SK-N-SH (cell line): ENCODE measurements around the gene SPTLC2. TPM values are rescaled to one million over a fixed set of nuclear protein-coding genes. Genes with fewer than 3 reads are reported as not detected.

Experiments
- CTCF ChIA-PET: fragments of 300-600, 350-600 bp; formaldehyde crosslinking; extraction: SDS; loops from one replicate; lab custom pipeline; 2021; lab: Yijun Ruan, JAX
- POLR2A ChIA-PET: fragments of 350-600 bp; sonication (Branson Sonifier 250); formaldehyde crosslinking; extraction: SDS; loops from one replicate; lab custom pipeline; 2020; ENCODE audit warnings: antibody characterized with exemption, inconsistent platforms; lab: Yijun Ruan, JAX
- DNase-seq: peaks from one replicate; pipeline ENCODE4 v3.0.0; 2012
- H2AFZ ChIP-seq: fragments of 200-600 bp; sonication (generic); 2 replicates; pipeline ENCODE4 v1.8.1; 2016; ENCODE audit warnings: antibody characterized with exemption, mild to moderate bottlenecking, low read depth
- H3F3A ChIP-seq: fragments of 200-600 bp; sonication (generic); replicated peaks from 2 replicates; pipeline ENCODE3; 2016; ENCODE audit warnings: antibody characterized with exemption, mild to moderate bottlenecking; ENCODE audit not compliant: insufficient read depth
- H3K27ac ChIP-seq, 2 experiments: fragments of 200-500 bp in 1 of 2; fragments of 200-600 bp in 1 of 2; sonication (Bioruptor generic) in 1 of 2; sonication (generic), shearing (Covaris generic) in 1 of 2; 2 replicates each; pipeline versions ENCODE4 v1.5.1 to v1.6.1; 2014 to 2016; ENCODE audit warnings: low read depth in 2 of 2, inconsistent platforms in 1 of 2, low read length in 1 of 2, mild to moderate bottlenecking in 1 of 2, mixed read lengths in 1 of 2
- H3K27me3 ChIP-seq: fragments of 200-600 bp; sonication (generic), shearing (Covaris generic); 2 replicates; pipeline ENCODE4 v1.6.1; 2016; ENCODE audit warnings: mixed run types; ENCODE audit not compliant: insufficient read depth
- H3K36me3 ChIP-seq, 2 experiments: fragments of 200-500 bp in 1 of 2; fragments of 200-600 bp in 1 of 2; sonication (Bioruptor generic) in 1 of 2; sonication (generic) in 1 of 2; replicated peaks in 1 of 2; 2 replicates each; pipeline versions ENCODE3 to v1.5.1; 2014 to 2016; ENCODE audit warnings: low read length in 1 of 2, mild to moderate bottlenecking in 1 of 2; ENCODE audit not compliant: insufficient read depth in 2 of 2, control insufficient read depth in 1 of 2
- H3K4me1 ChIP-seq, 2 experiments: fragments of 200-500 bp in 1 of 2; fragments of 200-600 bp in 1 of 2; sonication (Bioruptor generic) in 1 of 2; sonication (generic), shearing (Covaris generic) in 1 of 2; 2 replicates each; pipeline versions ENCODE4 v1.5.1 to v1.6.1; 2014 to 2016; ENCODE audit warnings: low read depth in 1 of 2, low read length in 1 of 2, mixed run types in 1 of 2; ENCODE audit not compliant: insufficient read depth in 2 of 2, control insufficient read depth in 1 of 2
- H3K4me2 ChIP-seq: fragments of 200-600 bp; sonication (generic), shearing (Covaris generic); 2 replicates; pipeline ENCODE4 v1.6.1; 2017; ENCODE audit warnings: mixed run types
- H3K4me3 ChIP-seq, 2 experiments: fragments of 200-500 bp in 1 of 2; fragments of 200-600 bp in 1 of 2; sonication (Bioruptor generic) in 1 of 2; sonication (generic), shearing (Covaris generic) in 1 of 2; 2 replicates each; pipeline versions ENCODE4 v1.5.1 to v1.8.1; 2014 to 2016; ENCODE audit warnings: low read depth in 2 of 2, inconsistent platforms in 1 of 2, low read length in 1 of 2, mild to moderate bottlenecking in 1 of 2, mixed read lengths in 1 of 2, moderate library complexity in 1 of 2
- H3K79me2 ChIP-seq: fragments of 200-600 bp; sonication (generic); 2 replicates; pipeline ENCODE4 v1.8.1; 2017; ENCODE audit warnings: mild to moderate bottlenecking; ENCODE audit not compliant: insufficient read depth
- H3K9ac ChIP-seq: fragments of 200-600 bp; sonication (generic); 2 replicates; pipeline ENCODE4 v1.6.1; 2017; ENCODE audit warnings: mixed run types
- H3K9me2 ChIP-seq: fragments of 200-600 bp; sonication (generic); 2 replicates; pipeline ENCODE4 v1.6.1; 2017; ENCODE audit warnings: mixed run types
- H3K9me3 ChIP-seq: fragments of 200-600 bp; sonication (generic); 2 replicates; pipeline ENCODE4 v1.6.1; 2017; ENCODE audit warnings: mixed run types, mild to moderate bottlenecking, moderate library complexity
- H4K20me1 ChIP-seq: fragments of 200-600 bp; sonication (generic); 2 replicates; pipeline ENCODE4 v1.6.1; 2017; ENCODE audit warnings: mild to moderate bottlenecking, mixed run types; ENCODE audit not compliant: insufficient read depth
- ELF1 ChIP-seq: IDR thresholded peaks from 2 replicates; pipeline ENCODE4 v1.4.0; 2012
- FOSL2 ChIP-seq: IDR thresholded peaks from 2 replicates; pipeline ENCODE4 v1.4.0; 2012; ENCODE audit warnings: low read depth, mild to moderate bottlenecking, moderate library complexity, borderline replicate concordance
- FOXM1 ChIP-seq: IDR thresholded peaks from 2 replicates; pipeline ENCODE4 v1.4.0; 2012; ENCODE audit warnings: low read depth, mild to moderate bottlenecking
- GABPA ChIP-seq: IDR thresholded peaks from 2 replicates; pipeline ENCODE4 v1.4.0; 2012; ENCODE audit warnings: low read depth, mild to moderate bottlenecking
- GATA2 ChIP-seq: sonication (generic); formaldehyde crosslinking; IDR thresholded peaks from 2 replicates; pipeline ENCODE4 v1.5.0; 2020; ENCODE audit warnings: mild to moderate bottlenecking, missing genetic modification reagents
- JUND ChIP-seq: IDR thresholded peaks from 2 replicates; pipeline ENCODE4 v1.4.0; 2012
- MAX ChIP-seq: IDR thresholded peaks from 2 replicates; pipeline ENCODE4 v1.4.0; 2012; ENCODE audit warnings: low read depth
- MEF2A ChIP-seq: IDR thresholded peaks from 2 replicates; pipeline ENCODE4 v1.4.0; 2012; ENCODE audit warnings: low read depth, borderline replicate concordance
- MXI1 ChIP-seq: IDR thresholded peaks from 2 replicates; pipeline ENCODE4 v1.6.1; 2012; ENCODE audit warnings: mild to moderate bottlenecking, low read depth, low read length, improper control_type of control experiment
- NFIC ChIP-seq: IDR thresholded peaks from 2 replicates; pipeline ENCODE4 v1.4.0; 2012; ENCODE audit warnings: borderline replicate concordance
- NRF1 ChIP-seq: IDR thresholded peaks from 2 replicates; pipeline ENCODE4 v1.6.1; 2012; ENCODE audit warnings: low read depth, mild to moderate bottlenecking, low read length
- PBX3 ChIP-seq: IDR thresholded peaks from 2 replicates; pipeline ENCODE4; 2012
- POLR2AphosphoS5 ChIP-seq: IDR thresholded peaks from 2 replicates; pipeline ENCODE4 v1.6.1; 2012; ENCODE audit warnings: low read depth, low read length
- RAD21 ChIP-seq: IDR thresholded peaks from 2 replicates; pipeline ENCODE4 v1.6.1; 2012; ENCODE audit warnings: mild to moderate bottlenecking, low read length
- RCOR1 ChIP-seq: fragments of 150-350 bp; IDR thresholded peaks from 2 replicates; pipeline ENCODE4 v1.6.1; 2017; ENCODE audit warnings: antibody characterized with exemption, low read length
- RXRA ChIP-seq: IDR thresholded peaks from 2 replicates; pipeline ENCODE4 v1.4.0; 2012; ENCODE audit warnings: low read depth, mild to moderate bottlenecking, borderline replicate concordance
- SIN3A ChIP-seq: IDR thresholded peaks from 2 replicates; pipeline ENCODE4 v1.6.1; 2012; ENCODE audit warnings: low read depth, mild to moderate bottlenecking, low read length, moderate library complexity, borderline replicate concordance
- SMC3 ChIP-seq: IDR thresholded peaks from 2 replicates; pipeline ENCODE4 v1.6.1; 2012; ENCODE audit warnings: low read depth, low read length, improper control_type of control experiment
- TAF1 ChIP-seq: IDR thresholded peaks from 2 replicates; pipeline ENCODE4 v1.6.1; 2012; ENCODE audit warnings: low read depth, mild to moderate bottlenecking, low read length, moderate library complexity, borderline replicate concordance
- TEAD4 ChIP-seq: IDR thresholded peaks from 2 replicates; pipeline ENCODE4 v1.4.0; 2012; ENCODE audit warnings: mild to moderate bottlenecking, borderline replicate concordance; ENCODE audit not compliant: insufficient read depth
- USF1 ChIP-seq: IDR thresholded peaks from 2 replicates; pipeline ENCODE4 v1.4.0; 2012; ENCODE audit warnings: low read depth, borderline replicate concordance
- USF2 ChIP-seq: fragments of 150-350 bp; IDR thresholded peaks from 2 replicates; pipeline ENCODE4 v1.6.1; 2017; ENCODE audit warnings: antibody characterized with exemption, low read length, low read depth, borderline replicate concordance
- ZBTB33 ChIP-seq: IDR thresholded peaks from 2 replicates; pipeline ENCODE4 v1.4.0; 2012; ENCODE audit warnings: low read depth, borderline replicate concordance
- WGBS: methylation state at CpG from one replicate; pipeline ENCODE4 v1.1.6; 2017; ENCODE audit warnings: low lambda C conversion rate; 5-methylcytosine and 5-hydroxymethylcytosine counted together
- polyA plus RNA-seq, 3 experiments: library from polyadenylated mRNA; depleted of rRNA; stranded (reverse); fragments of >200 nt; gene quantifications; 2 replicates each; pipeline ENCODE4 v1.2.3, GENCODE V29; 2012

SPTLC2 gene
- polyA plus RNA-seq, 1 of the 3 experiments (the other 2 are of a cell fraction), result 10.2 TPM

GRCh38 chr14:77647853-77648252 is 31.4 kb upstream of the SPTLC2 start:
- Histone ChIP-seq H3K9me3 (no peaks in the 10 kb centered on the region), H3F3A (no peaks in the 10 kb centered on the region), H4K20me1 (no peaks in the 10 kb centered on the region), H3K4me1 (no peaks in the 10 kb centered on the region), H3K4me3 (no peak overlapping the region), H3K9ac (no peak overlapping the region)
- POLR2A ChIA-PET, result no interaction called here
- TF ChIP-seq SMC3 (no peak), SIN3A (no peak), PBX3 (no peak), MAX (no peak), RCOR1 (no peak), ZBTB33 (no peak), USF1 (no peak), NRF1 (no peak), ELF1 (no peak), POLR2AphosphoS5 (no peak), JUND (no peak), GABPA (no peak), NFIC (no peak), GATA2 (no peak), MEF2A (no peak)
- TF ChIP-seq, all 33 proteins: peak for 0
- DNase-seq, result no peak
- Histone ChIP-seq H3K4me2 (no peak overlapping the region), H3K27ac (no peak overlapping the region), H2AFZ (no peak overlapping the region), H3K79me2 (no peaks in the 10 kb centered on the region), H3K36me3 (no peaks in the 10 kb centered on the region), H3K9me2 (no peaks in the 10 kb centered on the region), H3K27me3 (no peaks in the 10 kb centered on the region)
- CTCF ChIA-PET, result no interaction called here
- 69% methylated on average over 2 of the region's 2 CpGs for WGBS

GRCh38 chr14:77646907-77647306 is 30.5 kb upstream of the SPTLC2 start:
- Histone ChIP-seq H3K36me3 (no peaks in the 10 kb centered on the region), H3K27ac (no peak overlapping the region), H3K27me3 (no peaks in the 10 kb centered on the region), H3K4me3 (no peak overlapping the region), H3K4me1 (no peaks in the 10 kb centered on the region), H3K9me2 (no peaks in the 10 kb centered on the region), H4K20me1 (no peaks in the 10 kb centered on the region), H3K9ac (no peak overlapping the region), H3K9me3 (no peaks in the 10 kb centered on the region), H3K4me2 (no peak overlapping the region), H3K79me2 (no peaks in the 10 kb centered on the region), H3F3A (no peaks in the 10 kb centered on the region), H2AFZ (no peak overlapping the region)
- WGBS, result 88% methylated on average over 3 of the region's 4 CpGs
- no peak for DNase-seq
- POLR2A ChIA-PET, result no interaction called here
- CTCF ChIA-PET, result no interaction called here
- TF ChIP-seq FOSL2 (no peak), PBX3 (no peak), FOXM1 (no peak), NFIC (no peak), GABPA (no peak), TAF1 (no peak), SMC3 (no peak), USF2 (no peak), RXRA (no peak), MAX (no peak), POLR2AphosphoS5 (no peak), MXI1 (no peak), TEAD4 (no peak), SIN3A (no peak), RAD21 (no peak), ELF1 (no peak)
